H1 (cell line): ENCODE measurements around the gene ARL3.

Experiments
- BCL11A ChIP-seq, 2 experiments: IDR thresholded peaks; one replicate each; pipeline ENCODE4 v1.6.1; 2011; ENCODE audit warnings: low read depth in 2 of 2, low read length in 2 of 2, mild to moderate bottlenecking in 2 of 2
- CBX8 ChIP-seq: fragments of 300-800, 300-1000 bp; sonication (generic); IDR thresholded peaks from 2 replicates; pipeline ENCODE4 v1.7.1; 2016; ENCODE audit warnings: low read depth, low read length, borderline replicate concordance
- CHD1 ChIP-seq: IDR thresholded peaks from 2 replicates; pipeline ENCODE4 v1.6.1; 2012; ENCODE audit warnings: low read depth, low read length, improper control_type of control experiment
- EZH2 ChIP-seq: fragments of 200-600 bp; sonication (generic); IDR thresholded peaks from 2 replicates; pipeline ENCODE4 v1.7.1; 2012; ENCODE audit warnings: low read depth, mild to moderate bottlenecking, moderate library complexity, low read length, inconsistent platforms; ENCODE audit not compliant: severe bottlenecking
- MAFK ChIP-seq: IDR thresholded peaks from 2 replicates; pipeline ENCODE4 v1.6.1; 2012; ENCODE audit warnings: low read depth, mild to moderate bottlenecking, improper control_type of control experiment, low read length
- POLR2A ChIP-seq, 2 experiments: IDR thresholded peaks; 1 replicate in 1 of 2; 2 replicates in 1 of 2; pipeline ENCODE4 v1.6.1; 2011; ENCODE audit warnings: low read depth in 2 of 2, low read length in 2 of 2, mild to moderate bottlenecking in 2 of 2; ENCODE audit errors: control extremely low read depth in 1 of 2
- POLR2AphosphoS5 ChIP-seq: IDR thresholded peaks from 2 replicates; pipeline ENCODE4 v1.6.1; 2011; ENCODE audit warnings: low read depth, low read length
- RAD21 ChIP-seq, 2 experiments: IDR thresholded peaks in 1 of 2; conservative IDR thresholded peaks in 1 of 2; 2 replicates each; pipeline ENCODE4 v1.6.1; 2011; ENCODE audit warnings: low read depth in 2 of 2, low read length in 2 of 2, improper control_type of control experiment in 1 of 2, inconsistent platforms in 1 of 2, mild to moderate bottlenecking in 1 of 2, moderate library complexity in 1 of 2
- SIN3A ChIP-seq, 2 experiments: IDR thresholded peaks in 1 of 2; conservative IDR thresholded peaks in 1 of 2; 2 replicates each; pipeline ENCODE4 v1.6.1; 2011 to 2012; ENCODE audit warnings: low read length in 2 of 2, improper control_type of control experiment in 1 of 2, low read depth in 1 of 2, mild to moderate bottlenecking in 1 of 2
- SP1 ChIP-seq: IDR thresholded peaks from 2 replicates; pipeline ENCODE4 v1.6.1; 2011; ENCODE audit warnings: low read depth, low read length
- TBP ChIP-seq: IDR thresholded peaks from 2 replicates; pipeline ENCODE4 v1.6.1; 2011; ENCODE audit warnings: low read depth, low read length, improper control_type of control experiment
- TF ChIP-seq, protein P1 (sequence below), 3 experiments: IDR thresholded peaks; 1 replicate in 2 of 3; 2 replicates in 1 of 3; pipeline versions ENCODE4 v1.5.1 to v1.6.1; 2011; ENCODE audit warnings: low read length in 3 of 3, mild to moderate bottlenecking in 3 of 3, inconsistent platforms in 2 of 3, low read depth in 1 of 3, moderate library complexity in 1 of 3; ENCODE audit not compliant: insufficient read depth in 1 of 3; ENCODE audit errors: control extremely low read depth in 1 of 3
- TF ChIP-seq, protein P2 (sequence below): IDR thresholded peaks from 2 replicates; pipeline ENCODE4 v1.6.1; 2011; ENCODE audit warnings: low read depth, mild to moderate bottlenecking, low read length; ENCODE audit not compliant: insufficient read depth

DNA sequence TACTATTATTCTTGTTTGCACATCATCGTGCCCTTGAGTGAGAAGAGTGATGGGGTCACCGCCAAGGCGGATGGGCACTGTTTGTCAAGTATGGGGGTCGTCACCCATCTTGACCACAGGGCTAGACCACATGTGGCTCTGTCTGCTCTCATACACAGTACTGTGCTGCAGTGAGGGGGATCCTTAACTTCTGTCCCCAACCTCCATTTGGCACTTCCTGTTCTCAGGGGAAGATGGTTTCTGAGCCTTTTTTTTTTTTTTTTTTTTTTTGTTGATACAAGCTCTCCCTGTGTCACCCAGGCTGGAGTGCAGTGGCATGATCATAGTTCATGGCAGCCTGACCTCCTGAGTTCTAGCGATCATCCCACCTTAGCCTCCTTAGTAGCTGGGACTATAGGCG lies 43.1 kb upstream of the ARL3 start:
- no peak for TF ChIP-seq RAD21 (IDR thresholded peaks at IDR 0.05 in 1 of 2, conservative IDR thresholded peaks at IDR 0.05 in 1 of 2; ENCODE audit: low read depth in 2 of 2, low read length in 2 of 2)
- TF ChIP-seq SIN3A (conservative IDR thresholded peaks at IDR 0.05 in 1 of 2, IDR thresholded peaks at IDR 0.05 in 1 of 2; ENCODE audit: low read depth in 1 of 2, low read length in 2 of 2), result no peak
- TF ChIP-seq POLR2AphosphoS5, result no peak
- TF ChIP-seq, protein P1, sequence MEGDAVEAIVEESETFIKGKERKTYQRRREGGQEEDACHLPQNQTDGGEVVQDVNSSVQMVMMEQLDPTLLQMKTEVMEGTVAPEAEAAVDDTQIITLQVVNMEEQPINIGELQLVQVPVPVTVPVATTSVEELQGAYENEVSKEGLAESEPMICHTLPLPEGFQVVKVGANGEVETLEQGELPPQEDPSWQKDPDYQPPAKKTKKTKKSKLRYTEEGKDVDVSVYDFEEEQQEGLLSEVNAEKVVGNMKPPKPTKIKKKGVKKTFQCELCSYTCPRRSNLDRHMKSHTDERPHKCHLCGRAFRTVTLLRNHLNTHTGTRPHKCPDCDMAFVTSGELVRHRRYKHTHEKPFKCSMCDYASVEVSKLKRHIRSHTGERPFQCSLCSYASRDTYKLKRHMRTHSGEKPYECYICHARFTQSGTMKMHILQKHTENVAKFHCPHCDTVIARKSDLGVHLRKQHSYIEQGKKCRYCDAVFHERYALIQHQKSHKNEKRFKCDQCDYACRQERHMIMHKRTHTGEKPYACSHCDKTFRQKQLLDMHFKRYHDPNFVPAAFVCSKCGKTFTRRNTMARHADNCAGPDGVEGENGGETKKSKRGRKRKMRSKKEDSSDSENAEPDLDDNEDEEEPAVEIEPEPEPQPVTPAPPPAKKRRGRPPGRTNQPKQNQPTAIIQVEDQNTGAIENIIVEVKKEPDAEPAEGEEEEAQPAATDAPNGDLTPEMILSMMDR (IDR thresholded peaks at IDR 0.05; ENCODE audit: control extremely low read depth in 1 of 3, insufficient read depth in 1 of 3, low read depth in 1 of 3, low read length in 3 of 3), result no peak
- TF ChIP-seq POLR2A (IDR thresholded peaks at IDR 0.05; ENCODE audit: control extremely low read depth in 1 of 2, low read depth in 2 of 2, low read length in 2 of 2), result no peak
- no peak for TF ChIP-seq CBX8
- TF ChIP-seq, protein P2, sequence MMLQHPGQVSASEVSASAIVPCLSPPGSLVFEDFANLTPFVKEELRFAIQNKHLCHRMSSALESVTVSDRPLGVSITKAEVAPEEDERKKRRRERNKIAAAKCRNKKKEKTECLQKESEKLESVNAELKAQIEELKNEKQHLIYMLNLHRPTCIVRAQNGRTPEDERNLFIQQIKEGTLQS, result no peak
- TF ChIP-seq TBP, result no peak
- no peak for TF ChIP-seq CHD1
- no peak for TF ChIP-seq EZH2
- TF ChIP-seq MAFK, result no peak
- no peak for TF ChIP-seq SP1
- TF ChIP-seq BCL11A (IDR thresholded peaks at IDR 0.05; ENCODE audit: low read depth in 2 of 2, low read length in 2 of 2), result no peak
